Vagina (tissue), 2 donors: ENCODE results near the gene SPACA9. TPM values are rescaled to one million over a fixed set of nuclear protein-coding genes. Genes with fewer than 3 reads are reported as not detected.

Experiments used
- DNase-seq, 2 donors: peaks; one replicate each; pipeline ENCODE4 v3.0.0-alpha.2; 2017; ENCODE audit errors: extremely low spot score in 2 of 2
- H3K27ac ChIP-seq: fragments of 200-600 bp; sonication (generic); one replicate; pipeline ENCODE4 v1.5.1; 2019
- H3K27me3 ChIP-seq: fragments of 200-600 bp; sonication (generic); one replicate; pipeline ENCODE4 v1.5.1; 2019
- H3K36me3 ChIP-seq, 2 donors: fragments of 200-600 bp; sonication (generic); one replicate each; pipeline ENCODE4 v1.5.1; 2017 to 2019
- H3K4me1 ChIP-seq: fragments of 200-600 bp; sonication (generic); one replicate; pipeline ENCODE4 v1.5.1; 2019
- H3K4me3 ChIP-seq, 2 donors: fragments of 200-600 bp; sonication (generic); 1 replicate in 1 of 2; 2 replicates in 1 of 2; pipeline ENCODE4 v1.5.1; 2016 to 2019
- H3K9me3 ChIP-seq: fragments of 200-600 bp; sonication (generic); one replicate; pipeline ENCODE4 v1.5.1; 2019
- POLR2A ChIP-seq, 2 donors: fragments of 450-650 bp; IDR thresholded peaks; one replicate each; pipeline ENCODE4 v1.6.1; 2017; ENCODE audit warnings: antibody characterized with exemption in 2 of 2, mild to moderate bottlenecking in 2 of 2, moderate library complexity in 2 of 2
- POLR2AphosphoS5 ChIP-seq, 2 donors: sonication (generic); formaldehyde crosslinking; IDR thresholded peaks; one replicate each; pipeline ENCODE4 v1.9.0; 2017; ENCODE audit warnings: antibody characterized with exemption in 2 of 2, mild to moderate bottlenecking in 2 of 2, low read depth in 1 of 2; ENCODE audit not compliant: insufficient read depth in 1 of 2
- intact Hi-C: fragments of 100-400 bp; cut with DNase I; formaldehyde crosslinking; loops from one replicate; pipeline ENCODE4 v1.15.1; 2023
- total RNA-seq: library from RNA; depleted of rRNA; stranded (reverse); fragments of >200 nt; gene quantifications from one replicate; pipeline ENCODE4 v1.2.3, GENCODE V29; 2016
- TF ChIP-seq, protein P1 (sequence below), 3 experiments: fragments of 450-650 bp in 2 of 3; fragments of 200-600 bp in 1 of 3; sonication (generic) in 1 of 3; IDR thresholded peaks; one replicate each; pipeline ENCODE4 v1.5.1; 2017 to 2019; ENCODE audit warnings: antibody characterized with exemption in 3 of 3, mild to moderate bottlenecking in 2 of 3, moderate library complexity in 2 of 3

The SPACA9 gene
- total RNA-seq, 1 donor from 2014 or later: 2.7 TPM

DNA sequence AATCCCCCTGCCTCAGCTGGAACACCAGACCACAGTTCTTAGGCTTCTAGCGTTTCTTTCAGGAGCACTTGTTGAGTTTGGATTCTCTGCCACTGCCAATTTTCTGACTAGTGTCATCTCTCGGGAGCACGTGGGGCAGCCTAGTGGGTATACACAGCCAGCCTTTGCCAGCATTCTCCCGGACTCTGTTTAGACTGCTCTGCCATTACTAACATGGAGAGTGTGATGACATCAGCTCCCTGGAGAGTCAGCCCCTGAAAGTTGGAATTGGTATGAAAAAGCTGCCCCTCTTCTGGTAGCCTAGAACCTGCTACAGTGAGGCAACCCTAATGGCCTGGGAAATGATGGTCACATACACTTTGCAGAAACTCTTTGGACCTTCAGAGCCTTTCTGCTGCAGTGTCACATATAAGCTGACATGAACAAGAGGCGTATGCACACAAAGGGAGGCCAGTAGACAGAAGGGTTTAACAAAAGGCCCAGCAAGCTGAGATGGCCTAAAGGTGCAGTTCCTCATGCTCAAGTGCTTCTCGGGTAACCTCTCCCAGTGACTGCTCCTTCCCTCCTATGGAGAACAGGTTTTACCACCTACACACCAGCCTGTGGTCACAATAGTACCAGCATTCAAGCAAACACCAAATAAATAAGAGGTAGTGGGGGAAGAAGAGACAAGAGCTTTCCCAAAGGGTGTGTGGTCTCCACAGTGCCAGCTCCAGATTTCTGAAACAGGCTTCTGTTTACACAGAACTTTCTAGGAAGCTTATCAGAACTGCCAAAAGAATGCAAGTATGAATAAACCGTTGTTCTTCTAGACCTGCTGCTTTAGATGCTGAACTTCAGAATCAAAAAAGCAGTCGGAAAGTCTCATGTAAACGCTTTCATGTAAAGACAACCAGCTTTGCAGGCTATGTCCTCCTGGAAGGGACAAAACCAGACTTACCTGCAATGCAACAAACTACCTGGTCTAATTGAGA is 16.5 kb downstream of the SPACA9 start:
- no peak for DNase-seq
- peaks cover 21% of the 10 kb centered on the region for H3K4me1 ChIP-seq
- intact Hi-C loops: no loop called here
- no peak overlapping the region for H3K27ac ChIP-seq
- TF ChIP-seq POLR2A (IDR thresholded peaks at IDR 0.05) (no peak), POLR2AphosphoS5 (IDR thresholded peaks at IDR 0.05; ENCODE audit: insufficient read depth in 1 of 2, low read depth in 1 of 2) (no peak)
- TF ChIP-seq, protein P1, sequence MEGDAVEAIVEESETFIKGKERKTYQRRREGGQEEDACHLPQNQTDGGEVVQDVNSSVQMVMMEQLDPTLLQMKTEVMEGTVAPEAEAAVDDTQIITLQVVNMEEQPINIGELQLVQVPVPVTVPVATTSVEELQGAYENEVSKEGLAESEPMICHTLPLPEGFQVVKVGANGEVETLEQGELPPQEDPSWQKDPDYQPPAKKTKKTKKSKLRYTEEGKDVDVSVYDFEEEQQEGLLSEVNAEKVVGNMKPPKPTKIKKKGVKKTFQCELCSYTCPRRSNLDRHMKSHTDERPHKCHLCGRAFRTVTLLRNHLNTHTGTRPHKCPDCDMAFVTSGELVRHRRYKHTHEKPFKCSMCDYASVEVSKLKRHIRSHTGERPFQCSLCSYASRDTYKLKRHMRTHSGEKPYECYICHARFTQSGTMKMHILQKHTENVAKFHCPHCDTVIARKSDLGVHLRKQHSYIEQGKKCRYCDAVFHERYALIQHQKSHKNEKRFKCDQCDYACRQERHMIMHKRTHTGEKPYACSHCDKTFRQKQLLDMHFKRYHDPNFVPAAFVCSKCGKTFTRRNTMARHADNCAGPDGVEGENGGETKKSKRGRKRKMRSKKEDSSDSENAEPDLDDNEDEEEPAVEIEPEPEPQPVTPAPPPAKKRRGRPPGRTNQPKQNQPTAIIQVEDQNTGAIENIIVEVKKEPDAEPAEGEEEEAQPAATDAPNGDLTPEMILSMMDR (IDR thresholded peaks at IDR 0.05): no peak
- H3K36me3 ChIP-seq: peaks cover 0 to 64% of the 10 kb centered on the region in 2 donors
- H3K9me3 ChIP-seq: no peaks in the 10 kb centered on the region
- no peak overlapping the region for H3K4me3 ChIP-seq
- H3K27me3 ChIP-seq: no peaks in the 10 kb centered on the region

DNA sequence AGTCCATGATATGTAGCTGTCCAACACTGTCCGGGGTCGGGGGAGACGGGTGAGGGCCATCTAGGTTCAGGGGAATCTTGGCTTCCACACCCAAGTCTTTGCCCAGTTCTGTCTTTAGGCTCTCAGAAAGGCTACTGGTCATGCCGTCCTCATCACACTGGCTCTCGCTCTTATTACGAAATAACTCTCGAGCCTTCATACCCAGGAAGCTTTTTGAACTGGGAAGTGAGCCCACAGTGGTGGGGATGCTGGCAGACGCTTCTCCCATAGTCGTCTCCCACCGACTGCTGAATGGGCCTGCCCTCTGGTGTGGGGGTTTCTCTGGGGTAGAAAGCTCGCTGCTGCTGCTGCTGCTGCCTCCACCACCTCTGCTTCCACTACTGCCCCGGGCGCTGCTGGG is 17.6 kb downstream of the SPACA9 start:
- Histone ChIP-seq H3K4me3 (no peak overlapping the region), H3K27ac (no peak overlapping the region), H3K9me3 (no peaks in the 10 kb centered on the region), H3K27me3 (no peaks in the 10 kb centered on the region), H3K36me3 (peaks cover 0 to 75% of the 10 kb centered on the region in 2 donors), H3K4me1 (peaks cover 21% of the 10 kb centered on the region)
- no peak for DNase-seq
- intact Hi-C loops: no loop called here
- TF ChIP-seq POLR2A (IDR thresholded peaks at IDR 0.05): no peak
- TF ChIP-seq, protein P1 (IDR thresholded peaks at IDR 0.05): no peak

DNA sequence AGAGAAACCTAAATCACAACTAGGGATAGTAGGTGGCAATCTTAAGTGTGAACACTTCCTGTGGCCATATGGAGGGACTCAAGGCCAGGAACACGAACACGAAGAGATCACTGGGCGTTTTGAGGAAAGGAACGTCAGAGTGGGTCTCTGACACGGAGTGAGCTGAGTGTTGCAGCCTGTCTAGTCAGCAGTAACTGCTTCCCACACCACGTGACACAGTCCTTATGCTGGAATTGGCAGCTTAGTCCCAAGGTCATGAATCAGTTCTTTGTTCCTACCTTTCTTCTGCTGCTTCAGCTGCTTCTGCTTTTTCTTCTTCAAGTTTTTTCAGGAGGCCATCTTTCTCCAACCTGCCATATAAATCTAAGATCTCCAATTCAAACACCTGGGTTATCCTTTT is 18.2 kb downstream of the SPACA9 start:
- no peaks in the 10 kb centered on the region for H3K27me3 ChIP-seq
- no peak overlapping the region for H3K4me3 ChIP-seq
- DNase-seq: no peak
- peaks cover 21% of the 10 kb centered on the region for H3K4me1 ChIP-seq
- no peaks in the 10 kb centered on the region for H3K9me3 ChIP-seq
- H3K36me3 ChIP-seq: peaks cover 0 to 76% of the 10 kb centered on the region in 2 donors
- H3K27ac ChIP-seq: no peak overlapping the region
- TF ChIP-seq, protein P1 (IDR thresholded peaks at IDR 0.05): no peak
- TF ChIP-seq POLR2AphosphoS5 (IDR thresholded peaks at IDR 0.05; ENCODE audit: insufficient read depth in 1 of 2, low read depth in 1 of 2) (no peak), POLR2A (IDR thresholded peaks at IDR 0.05) (no peak)
- intact Hi-C loops: no loop called here

DNA sequence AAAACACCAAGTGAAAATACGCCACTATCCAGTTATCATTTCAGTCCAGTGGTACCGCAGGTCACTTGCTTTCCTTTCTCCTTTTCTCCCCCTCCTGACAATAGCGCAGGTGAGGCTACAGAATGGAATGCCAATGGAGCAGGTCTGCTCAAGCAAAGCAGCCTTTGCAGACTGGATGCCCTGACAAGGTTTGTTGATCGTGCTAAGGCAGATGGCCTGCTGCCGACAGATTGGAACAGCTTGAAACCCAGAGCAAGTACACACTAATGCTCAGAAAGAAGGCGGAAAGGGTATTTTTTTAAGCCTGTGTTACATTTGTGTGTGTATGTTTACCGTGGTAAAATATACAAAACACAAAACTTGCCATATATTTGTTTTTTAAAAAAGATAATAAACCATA is 19.4 kb downstream of the SPACA9 start:
- no peak for DNase-seq
- Histone ChIP-seq H3K27me3 (no peaks in the 10 kb centered on the region), H3K4me3 (no peak overlapping the region), H3K4me1 (peaks cover 21% of the 10 kb centered on the region), H3K9me3 (no peaks in the 10 kb centered on the region), H3K27ac (no peak overlapping the region), H3K36me3 (peaks cover 0 to 66% of the 10 kb centered on the region in 2 donors)
- intact Hi-C loops: no loop called here
- TF ChIP-seq POLR2AphosphoS5 (IDR thresholded peaks at IDR 0.05; ENCODE audit: insufficient read depth in 1 of 2, low read depth in 1 of 2): no peak
- TF ChIP-seq POLR2A (IDR thresholded peaks at IDR 0.05): no peak
- TF ChIP-seq, protein P1 (IDR thresholded peaks at IDR 0.05): no peak
